GM12801 (cell line): Measurements from ENCODE around the gene RASSF4.

Experiments used
- CTCF ChIP-seq: IDR thresholded peaks from one replicate; pipeline ENCODE4 v1.5.1; 2011; ENCODE audit warnings: control low read depth; ENCODE audit not compliant: insufficient read length; ENCODE audit errors: extremely low read depth

RASSF4 gene

GRCh38 chr10:44934416-44935200 is 25.0 kb upstream of the RASSF4 start:
- TF ChIP-seq CTCF = no peak

GRCh38 chr10:44935201-44935965 is 24.2 kb upstream of the RASSF4 start:
- no peak for TF ChIP-seq CTCF

- no peak for TF ChIP-seq CTCF
These were observed 23.7 kb upstream of the RASSF4 start for GRCh38 chr10:44935966-44936295.

- no peak for TF ChIP-seq CTCF
These were observed 23.2 kb upstream of the RASSF4 start for GRCh38 chr10:44936314-44936975.

- no peak for TF ChIP-seq CTCF
These were observed 22.2 kb upstream of the RASSF4 start for GRCh38 chr10:44937196-44938005.

GRCh38 chr10:44938956-44939355 is 20.6 kb upstream of the RASSF4 start:
- TF ChIP-seq CTCF = no peak

GRCh38 chr10:44939691-44940401 is 19.8 kb upstream of the RASSF4 start:
- TF ChIP-seq CTCF = no peak
